Measurements from ENCODE around the gene KCNS1. TPM values are rescaled to one million over a fixed set of nuclear protein-coding genes. Genes with fewer than 3 reads are reported as not detected.

KCNS1 gene
- total RNA-seq, 1 experiment from 2014 or later = not detected

DNA sequence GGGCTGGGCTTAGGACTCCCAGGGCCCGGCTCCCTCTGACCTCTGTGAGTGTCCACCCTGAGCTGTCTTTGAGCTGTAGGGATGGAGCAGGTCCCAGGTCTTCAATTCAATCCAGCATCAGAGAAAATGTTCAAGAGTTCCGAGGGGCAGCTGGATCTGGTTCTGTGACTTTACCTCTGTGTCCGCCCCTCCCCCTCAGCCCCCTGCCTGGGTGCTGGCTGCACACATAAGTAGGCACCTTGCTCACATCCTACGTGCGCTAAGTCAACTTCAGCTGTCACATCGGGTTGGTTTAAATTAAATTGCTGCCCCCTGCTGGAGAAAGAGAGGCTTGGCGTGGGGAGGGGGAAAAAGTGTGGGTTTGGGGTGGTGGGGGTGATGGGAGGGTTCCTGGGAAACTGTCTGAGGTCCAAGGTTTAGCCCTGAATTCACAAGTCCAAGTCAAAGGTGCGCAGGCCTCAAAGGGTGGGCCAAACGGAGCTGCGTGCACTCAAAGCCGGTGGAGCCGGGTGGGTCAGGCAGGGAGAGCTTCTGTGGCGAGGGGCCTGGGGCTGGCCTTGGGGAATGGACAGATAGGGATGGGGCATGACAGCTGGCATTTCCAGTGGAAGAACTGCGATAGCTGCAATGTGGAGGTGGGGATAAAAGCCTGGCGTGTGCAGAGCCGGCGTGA is 11.0 kb upstream of the KCNS1 start:
- ChIA-PET POLR2A (no interaction called here), CTCF (interaction anchor here (0.7 to 4.6 kb wide), 17 partner anchors 8 to 1562 kb away, joined by 3 to 51 read pairs (median 4); partner anchors contain the start of gene WFDC12), RAD21 (ENCODE audit: low non-redundant PET in 1 of 2, low total read pairs in 2 of 2, uncharacterized antibody in 2 of 2, unreplicated experiment in 2 of 2) (interaction anchor here (0.7 to 1.2 kb wide), 5 partner anchors 68 to 364 kb away, joined by 3 to 5 read pairs (median 4); no protein-coding TSS in a partner anchor)
- Histone ChIP-seq H4K20me1 (ENCODE audit: insufficient read depth) (no peaks in the 10 kb centered on the region), H3K4me3 (replicated peaks in 1 of 2; ENCODE audit: low read depth in 1 of 2, low read length in 2 of 2) (no peak overlapping the region), H2AFZ (ENCODE audit: low read depth, low read length, poor library complexity, severe bottlenecking) (no peak overlapping the region), H3K9me2 (ENCODE audit: insufficient read depth) (no peaks in the 10 kb centered on the region), H3K36me3 (ENCODE audit: control insufficient read depth in 1 of 2, insufficient read depth in 2 of 2, low read length in 2 of 2) (no peaks in the 10 kb centered on the region), H3K9ac (ENCODE audit: low read length) (no peak overlapping the region), H3K79me2 (ENCODE audit: insufficient read depth, low read length) (no peaks in the 10 kb centered on the region), H3K27me3 (ENCODE audit: insufficient read depth, low read length) (no peaks in the 10 kb centered on the region; the same call in 1 of the 2 replicates), H3K9me3 (ENCODE audit: control insufficient read depth in 1 of 2, insufficient read depth in 1 of 2, low read depth in 1 of 2, low read length in 2 of 2) (no peaks in the 10 kb centered on the region), H3K4me2 (ENCODE audit: low read length) (no peak overlapping the region), H3K27ac (ENCODE audit: low read depth, low read length) (no peak overlapping the region), H3K4me1 (ENCODE audit: control insufficient read depth in 1 of 2, insufficient read depth in 2 of 2, low read length in 2 of 2) (0 out of 4 replicates have a peak, but pooled peaks cover 0 to 3% of the 10 kb centered on the region in 2 experiments)
- intact Hi-C loops (cut with micrococcal nuclease) = no loop called here
- BruUV-seq (replicated peaks) = no TSS peak
- DNase-seq (ENCODE audit: low read depth, low spot score) = no peak
- ATAC-seq = peak; percentile 79
- TF ChIP-seq ZFX (IDR thresholded peaks at IDR 0.05) (no peak), RAD21 (IDR thresholded peaks at IDR 0.05; ENCODE audit: low read depth) (peak; percentile 56; the same call in 1 of the 2 replicates), CTCF (IDR thresholded peaks at IDR 0.05 in 2 of 3, conservative IDR thresholded peaks at IDR 0.05 in 1 of 3; ENCODE audit: borderline replicate concordance in 1 of 3, insufficient read depth in 1 of 3, low read depth in 2 of 3, low read length in 2 of 3) (peak; percentile 42 to 80 (median 45); a peak in 5 of 6 replicates), TCF7L2 (IDR thresholded peaks at IDR 0.05; ENCODE audit: borderline replicate concordance, extremely low read depth, insufficient read depth, insufficient read length) (no peak), POLR2AphosphoS5 (IDR thresholded peaks at IDR 0.05; ENCODE audit: low read depth, low read length) (no peak), POLR2A (IDR thresholded peaks at IDR 0.05; ENCODE audit: borderline replicate concordance, extremely low read depth, insufficient read depth, insufficient read length) (no peak), JUND (IDR thresholded peaks at IDR 0.05) (no peak)

Data from HCT116 (cell line).